ENCODE data around the gene RICTOR.

DNA sequence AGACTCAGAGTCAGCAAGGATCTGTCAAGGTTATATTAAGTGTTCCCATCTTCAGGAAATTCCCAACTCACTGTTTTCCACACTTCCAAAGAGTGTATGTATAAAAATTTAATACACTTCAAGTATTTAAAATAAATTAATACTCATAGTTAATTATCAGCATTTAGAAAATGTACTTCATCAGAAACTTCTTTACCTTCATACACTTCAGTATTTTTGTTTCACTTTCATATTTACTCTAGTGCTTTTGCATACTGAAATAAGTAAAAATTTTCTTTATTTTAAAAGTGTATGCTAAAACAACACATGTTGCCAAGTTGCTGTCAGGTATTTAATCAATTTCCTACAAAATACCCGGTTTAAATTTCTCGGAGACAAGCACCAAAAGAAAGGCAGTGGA lies 16.5 kb downstream of the RICTOR start:
- no peak for TF ChIP-seq EZH2 (IDR thresholded peaks at IDR 0.05; ENCODE audit: low read length, missing control alignments)
- TF ChIP-seq, protein P1, sequence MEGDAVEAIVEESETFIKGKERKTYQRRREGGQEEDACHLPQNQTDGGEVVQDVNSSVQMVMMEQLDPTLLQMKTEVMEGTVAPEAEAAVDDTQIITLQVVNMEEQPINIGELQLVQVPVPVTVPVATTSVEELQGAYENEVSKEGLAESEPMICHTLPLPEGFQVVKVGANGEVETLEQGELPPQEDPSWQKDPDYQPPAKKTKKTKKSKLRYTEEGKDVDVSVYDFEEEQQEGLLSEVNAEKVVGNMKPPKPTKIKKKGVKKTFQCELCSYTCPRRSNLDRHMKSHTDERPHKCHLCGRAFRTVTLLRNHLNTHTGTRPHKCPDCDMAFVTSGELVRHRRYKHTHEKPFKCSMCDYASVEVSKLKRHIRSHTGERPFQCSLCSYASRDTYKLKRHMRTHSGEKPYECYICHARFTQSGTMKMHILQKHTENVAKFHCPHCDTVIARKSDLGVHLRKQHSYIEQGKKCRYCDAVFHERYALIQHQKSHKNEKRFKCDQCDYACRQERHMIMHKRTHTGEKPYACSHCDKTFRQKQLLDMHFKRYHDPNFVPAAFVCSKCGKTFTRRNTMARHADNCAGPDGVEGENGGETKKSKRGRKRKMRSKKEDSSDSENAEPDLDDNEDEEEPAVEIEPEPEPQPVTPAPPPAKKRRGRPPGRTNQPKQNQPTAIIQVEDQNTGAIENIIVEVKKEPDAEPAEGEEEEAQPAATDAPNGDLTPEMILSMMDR (conservative IDR thresholded peaks at IDR 0.05 in 1 of 2, IDR thresholded peaks at IDR 0.05 in 1 of 2; ENCODE audit: low read depth in 1 of 2, low read length in 2 of 2): no peak
